Measurements from ENCODE around the gene KAZN. TPM values are rescaled to one million over a fixed set of nuclear protein-coding genes. Genes with fewer than 3 reads are reported as not detected.

KAZN gene
- polyA plus RNA-seq, 1 experiment = 3.7 TPM

DNA sequence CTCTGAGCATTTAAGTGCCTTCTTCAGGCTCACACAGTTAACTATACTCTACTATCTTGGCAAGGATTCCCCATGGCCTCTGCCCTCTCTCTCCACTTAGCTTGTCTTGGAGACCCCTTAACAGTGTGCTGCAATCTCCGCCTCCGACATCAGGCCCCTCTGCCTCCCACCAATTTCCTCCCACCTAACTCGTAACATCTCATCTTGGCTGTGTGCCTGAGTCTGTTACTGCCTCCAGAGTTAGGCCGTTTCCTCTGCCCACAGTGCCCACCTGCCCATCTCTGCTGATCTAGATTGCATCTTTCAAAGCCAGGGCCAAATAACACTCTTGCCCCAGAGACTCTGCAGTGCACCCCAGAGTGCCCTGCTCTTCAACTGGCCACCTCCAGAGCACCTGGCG is 310.8 kb downstream of the KAZN start:
- no peak for DNase-seq (ENCODE audit: low read depth, low spot score)
- TF ChIP-seq, protein P1, sequence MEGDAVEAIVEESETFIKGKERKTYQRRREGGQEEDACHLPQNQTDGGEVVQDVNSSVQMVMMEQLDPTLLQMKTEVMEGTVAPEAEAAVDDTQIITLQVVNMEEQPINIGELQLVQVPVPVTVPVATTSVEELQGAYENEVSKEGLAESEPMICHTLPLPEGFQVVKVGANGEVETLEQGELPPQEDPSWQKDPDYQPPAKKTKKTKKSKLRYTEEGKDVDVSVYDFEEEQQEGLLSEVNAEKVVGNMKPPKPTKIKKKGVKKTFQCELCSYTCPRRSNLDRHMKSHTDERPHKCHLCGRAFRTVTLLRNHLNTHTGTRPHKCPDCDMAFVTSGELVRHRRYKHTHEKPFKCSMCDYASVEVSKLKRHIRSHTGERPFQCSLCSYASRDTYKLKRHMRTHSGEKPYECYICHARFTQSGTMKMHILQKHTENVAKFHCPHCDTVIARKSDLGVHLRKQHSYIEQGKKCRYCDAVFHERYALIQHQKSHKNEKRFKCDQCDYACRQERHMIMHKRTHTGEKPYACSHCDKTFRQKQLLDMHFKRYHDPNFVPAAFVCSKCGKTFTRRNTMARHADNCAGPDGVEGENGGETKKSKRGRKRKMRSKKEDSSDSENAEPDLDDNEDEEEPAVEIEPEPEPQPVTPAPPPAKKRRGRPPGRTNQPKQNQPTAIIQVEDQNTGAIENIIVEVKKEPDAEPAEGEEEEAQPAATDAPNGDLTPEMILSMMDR (IDR thresholded peaks at IDR 0.05; ENCODE audit: low read depth, low read length) = no peak
- H3K9me3 ChIP-seq (ENCODE audit: control insufficient read depth, insufficient read depth, low read length) = no peaks in the 10 kb centered on the region
- POLR2A ChIA-PET = no interaction called here
- H3K4me3 ChIP-seq (ENCODE audit: low read depth, low read length) = no peak overlapping the region
- CTCF ChIA-PET = interaction anchor here (1.3 kb wide), 1 partner anchor 11 kb away, joined by 3 read pairs; no protein-coding TSS in a partner anchor
- no peak overlapping the region for H3K27ac ChIP-seq (ENCODE audit: low read depth, low read length)
- H3K27me3 ChIP-seq (ENCODE audit: control insufficient read depth, insufficient read depth, low read length) = no peaks in the 10 kb centered on the region

DNA sequence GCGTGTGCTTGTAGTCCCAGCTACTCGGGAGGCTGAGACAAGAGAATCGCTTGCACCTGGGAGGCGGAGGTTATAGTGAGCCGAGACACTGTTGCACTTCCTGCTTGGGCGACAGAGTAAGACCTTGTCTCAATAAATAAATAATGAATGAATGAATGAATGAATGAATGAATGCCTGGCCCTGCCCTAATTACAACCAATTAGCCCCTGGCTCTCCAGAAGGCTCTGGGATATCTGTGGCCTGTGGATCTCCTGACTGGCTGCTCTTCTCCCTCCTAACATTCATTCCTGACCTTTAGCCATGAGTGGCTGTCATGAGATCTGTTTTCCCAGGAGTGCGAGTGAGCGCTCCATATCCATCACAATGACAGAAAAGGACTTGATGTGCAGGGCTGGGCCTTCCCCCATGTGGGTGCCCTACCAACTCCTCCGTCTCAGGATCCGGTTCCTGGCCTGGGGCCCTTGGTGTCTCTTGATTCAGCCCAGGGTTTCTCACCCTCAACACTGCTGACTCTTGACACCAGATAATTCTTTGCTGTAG is 311.5 kb downstream of the KAZN start:
- ChIA-PET CTCF (no interaction called here), POLR2A (no interaction called here)
- Histone ChIP-seq H3K9me3 (ENCODE audit: control insufficient read depth, insufficient read depth, low read length) (no peaks in the 10 kb centered on the region), H3K4me3 (ENCODE audit: low read depth, low read length) (no peak overlapping the region), H3K27ac (ENCODE audit: low read depth, low read length) (no peak overlapping the region), H3K27me3 (ENCODE audit: control insufficient read depth, insufficient read depth, low read length) (no peaks in the 10 kb centered on the region)
- DNase-seq (ENCODE audit: low read depth, low spot score) = no peak
- TF ChIP-seq, protein P1 (IDR thresholded peaks at IDR 0.05; ENCODE audit: low read depth, low read length) = no peak

DNA sequence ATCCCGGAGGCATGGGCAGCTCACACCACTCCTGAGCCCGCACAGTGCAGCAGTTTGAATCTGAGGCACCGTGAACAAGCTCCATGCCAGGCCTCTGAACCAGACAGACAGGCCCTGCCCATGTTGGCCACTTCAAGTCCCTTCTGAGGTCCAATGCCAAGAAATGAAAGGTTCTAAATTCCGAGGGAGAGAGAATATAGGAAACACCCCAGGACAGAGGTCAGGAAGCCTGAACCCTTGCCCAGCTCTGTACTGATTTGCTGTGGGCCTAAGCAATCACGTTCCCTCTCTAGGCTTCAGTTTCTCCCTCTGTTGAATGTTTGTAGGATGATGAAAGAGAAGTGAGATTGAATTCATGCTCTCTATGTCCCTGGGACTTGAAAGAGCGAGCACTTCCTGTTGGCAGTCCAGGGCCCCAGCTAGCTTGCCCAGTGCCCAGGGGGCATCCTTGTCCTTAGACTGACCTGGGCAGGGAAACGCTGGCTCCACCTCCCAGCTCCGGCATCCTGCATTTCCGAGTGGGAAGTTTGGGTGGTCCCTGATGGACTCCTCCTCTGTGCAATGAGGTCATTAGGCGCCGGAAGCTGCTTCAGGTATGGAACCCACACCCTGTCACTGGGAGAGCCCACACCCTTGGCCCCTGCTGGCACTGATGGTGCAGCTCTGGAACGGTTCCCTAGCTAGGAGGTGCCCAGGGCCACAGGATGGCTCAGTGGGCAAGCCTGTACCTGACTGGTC is 312.7 kb downstream of the KAZN start:
- Histone ChIP-seq H3K27ac (ENCODE audit: low read depth, low read length) (no peak overlapping the region), H3K4me3 (ENCODE audit: low read depth, low read length) (no peak overlapping the region), H3K9me3 (ENCODE audit: control insufficient read depth, insufficient read depth, low read length) (no peaks in the 10 kb centered on the region), H3K27me3 (ENCODE audit: control insufficient read depth, insufficient read depth, low read length) (no peaks in the 10 kb centered on the region)
- TF ChIP-seq, protein P1 (IDR thresholded peaks at IDR 0.05; ENCODE audit: low read depth, low read length) = no peak
- ChIA-PET CTCF (interaction anchor here (0.7 to 1.2 kb wide), 3 partner anchors 34 to 136 kb away, joined by 3 read pairs; no protein-coding TSS in a partner anchor), POLR2A (no interaction called here)
- no peak for DNase-seq (ENCODE audit: low read depth, low spot score)

DNA sequence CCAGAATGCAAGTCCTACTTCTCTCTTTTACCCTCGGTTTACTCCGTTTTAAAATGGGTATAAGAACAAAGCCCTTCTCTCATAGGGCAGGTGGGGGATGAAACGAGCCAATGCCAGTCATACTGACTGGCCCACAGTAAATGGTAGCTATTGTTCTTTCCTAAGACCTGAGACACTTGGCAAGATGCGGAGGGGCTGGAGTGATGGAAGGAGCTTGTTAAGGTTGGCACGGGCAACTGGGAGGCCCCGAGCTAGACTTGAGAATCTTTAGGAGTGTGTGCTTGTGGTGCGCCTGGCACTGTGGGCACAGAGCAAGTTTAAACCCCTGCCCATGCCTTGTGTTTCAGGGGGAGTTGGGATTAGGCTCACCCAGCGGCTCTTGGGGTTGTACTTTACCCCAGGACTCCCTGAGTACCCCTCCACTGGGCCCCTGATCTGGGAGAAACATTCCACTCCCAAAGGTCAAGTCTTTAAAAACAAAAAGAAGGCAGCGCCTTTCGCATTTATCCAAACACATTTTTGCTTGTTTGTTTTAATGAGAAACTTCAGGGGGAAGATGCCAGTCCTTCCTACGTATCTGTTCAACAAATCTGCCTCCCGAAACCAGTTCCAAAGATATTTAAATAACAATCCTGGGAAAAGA is 314.5 kb downstream of the KAZN start:
- Histone ChIP-seq H3K27me3 (ENCODE audit: control insufficient read depth, insufficient read depth, low read length) (no peaks in the 10 kb centered on the region), H3K27ac (ENCODE audit: low read depth, low read length) (no peak overlapping the region), H3K4me3 (ENCODE audit: low read depth, low read length) (no peak overlapping the region), H3K9me3 (ENCODE audit: control insufficient read depth, insufficient read depth, low read length) (no peaks in the 10 kb centered on the region)
- DNase-seq (ENCODE audit: low read depth, low spot score) = no peak
- TF ChIP-seq, protein P1 (IDR thresholded peaks at IDR 0.05; ENCODE audit: low read depth, low read length) = no peak
- CTCF ChIA-PET = interaction anchor here (0.6 to 2.7 kb wide), 2 partner anchors 10 to 115 kb away, joined by 4 to 34 read pairs; no protein-coding TSS in a partner anchor
- POLR2A ChIA-PET = no interaction called here
